ENCODE measurements around the gene DEDD2.

DEDD2 gene

GRCh38 chr19:42220751-42221097, 3.2 kb upstream of the DEDD2 start:
- no peak for TF ChIP-seq CTCF (IDR thresholded peaks at IDR 0.05; ENCODE audit: low read length, missing control alignments)
- DNase-seq (ENCODE audit: low read depth): no peak
- peak overlapping the region; percentile 98 for H3K4me3 ChIP-seq (replicated peaks; ENCODE audit: low read depth, low read length)

- TF ChIP-seq CTCF (IDR thresholded peaks at IDR 0.05; ENCODE audit: low read length, missing control alignments): no peak
- peak within 1 kb of the TSS; percentile 98 for H3K4me3 ChIP-seq (replicated peaks; ENCODE audit: low read depth, low read length)
- peak; percentile 97 for DNase-seq (ENCODE audit: low read depth)
Observed at GRCh38 chr19:42219812-42220750, 2.6 kb upstream of the DEDD2 start, which contains the start of gene ZNF526. TSS of gene ZNF526 (plus strand) at chr19:42220312. CDS start at chr19:42224404, 4,092 bp downstream.

- no peak for TF ChIP-seq CTCF (IDR thresholded peaks at IDR 0.05; ENCODE audit: low read length, missing control alignments)
- DNase-seq (ENCODE audit: low read depth): peak; percentile 24
- peak overlapping the region; percentile 96 for H3K4me3 ChIP-seq (replicated peaks; ENCODE audit: low read depth, low read length)
Observed at GRCh38 chr19:42216653-42217519, 591 bp downstream of the DEDD2 start.

- no peak for DNase-seq (ENCODE audit: low read depth)
- TF ChIP-seq CTCF (IDR thresholded peaks at IDR 0.05; ENCODE audit: low read length, missing control alignments): no peak
- no peak overlapping the region for H3K4me3 ChIP-seq (replicated peaks; ENCODE audit: low read depth, low read length)
Observed at GRCh38 chr19:42214810-42215485, 2.5 kb downstream of the DEDD2 start.

- no peak for DNase-seq (ENCODE audit: low read depth)
- no peak overlapping the region for H3K4me3 ChIP-seq (replicated peaks; ENCODE audit: low read depth, low read length)
- no peak for TF ChIP-seq CTCF (IDR thresholded peaks at IDR 0.05; ENCODE audit: low read length, missing control alignments)
Observed at GRCh38 chr19:42212886-42213285, 4.6 kb downstream of the DEDD2 start.

- DNase-seq (ENCODE audit: low read depth): no peak
- H3K4me3 ChIP-seq (replicated peaks; ENCODE audit: low read depth, low read length): no peak overlapping the region
- no peak for TF ChIP-seq CTCF (IDR thresholded peaks at IDR 0.05; ENCODE audit: low read length, missing control alignments)
Observed at GRCh38 chr19:42208612-42209011, 8.9 kb downstream of the DEDD2 start.

All from fibroblast of pulmonary artery (primary cell).